OCI-LY7 (cell line): ENCODE measurements around the gene NOBOX.

Experiments
- EZH2phosphoT487 ChIP-seq: fragments of 200-600 bp; sonication (generic); IDR thresholded peaks from 2 replicates; pipeline ENCODE4 v1.6.1; 2018; ENCODE audit warnings: low read depth, borderline replicate concordance, mild to moderate bottlenecking, mixed run types, antibody characterized with exemption, low read length, moderate library complexity, mixed read lengths
- TF ChIP-seq, protein P1 (sequence below): fragments of 200-600 bp; sonication (generic); conservative IDR thresholded peaks from 2 replicates; pipeline ENCODE4 v1.5.1; 2014; ENCODE audit warnings: mild to moderate bottlenecking, antibody characterized with exemption, low read length, moderate library complexity, mixed read lengths

DNA sequence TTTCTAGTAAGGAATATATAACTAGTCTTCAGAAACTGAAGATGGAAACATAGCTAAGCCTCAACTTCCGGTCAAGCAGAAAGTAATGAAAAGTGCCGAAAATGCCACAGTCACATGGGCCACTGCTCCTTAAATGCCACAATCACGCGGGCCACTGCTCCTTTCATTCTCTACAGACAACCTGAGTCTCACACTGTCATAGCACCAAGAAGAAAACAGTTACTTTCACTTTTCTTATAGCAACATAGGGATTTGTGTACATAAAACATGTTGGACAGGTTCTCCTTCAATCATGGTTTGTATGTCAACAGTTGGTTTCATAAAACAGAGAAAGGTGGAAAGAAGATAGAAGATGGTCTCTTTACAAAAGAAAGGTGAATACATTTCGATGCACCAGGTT is 48.6 kb upstream of the NOBOX start:
- TF ChIP-seq, protein P1, sequence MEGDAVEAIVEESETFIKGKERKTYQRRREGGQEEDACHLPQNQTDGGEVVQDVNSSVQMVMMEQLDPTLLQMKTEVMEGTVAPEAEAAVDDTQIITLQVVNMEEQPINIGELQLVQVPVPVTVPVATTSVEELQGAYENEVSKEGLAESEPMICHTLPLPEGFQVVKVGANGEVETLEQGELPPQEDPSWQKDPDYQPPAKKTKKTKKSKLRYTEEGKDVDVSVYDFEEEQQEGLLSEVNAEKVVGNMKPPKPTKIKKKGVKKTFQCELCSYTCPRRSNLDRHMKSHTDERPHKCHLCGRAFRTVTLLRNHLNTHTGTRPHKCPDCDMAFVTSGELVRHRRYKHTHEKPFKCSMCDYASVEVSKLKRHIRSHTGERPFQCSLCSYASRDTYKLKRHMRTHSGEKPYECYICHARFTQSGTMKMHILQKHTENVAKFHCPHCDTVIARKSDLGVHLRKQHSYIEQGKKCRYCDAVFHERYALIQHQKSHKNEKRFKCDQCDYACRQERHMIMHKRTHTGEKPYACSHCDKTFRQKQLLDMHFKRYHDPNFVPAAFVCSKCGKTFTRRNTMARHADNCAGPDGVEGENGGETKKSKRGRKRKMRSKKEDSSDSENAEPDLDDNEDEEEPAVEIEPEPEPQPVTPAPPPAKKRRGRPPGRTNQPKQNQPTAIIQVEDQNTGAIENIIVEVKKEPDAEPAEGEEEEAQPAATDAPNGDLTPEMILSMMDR, result no peak
- TF ChIP-seq EZH2phosphoT487, result no peak
